Ishikawa (cell line): ENCODE results near the gene TRDN.

Source experiments
- CEBPB ChIP-seq: IDR thresholded peaks from 2 replicates; pipeline ENCODE4 v1.6.1; 2012
- CREB1 ChIP-seq: IDR thresholded peaks from 2 replicates; pipeline ENCODE4 v1.6.1; 2012; ENCODE audit warnings: low read depth
- EGR1 ChIP-seq: IDR thresholded peaks from 2 replicates; pipeline ENCODE4 v1.6.1; 2012
- EP300 ChIP-seq: IDR thresholded peaks from 2 replicates; pipeline ENCODE4 v1.6.1; 2012; ENCODE audit warnings: borderline replicate concordance
- FOXM1 ChIP-seq: IDR thresholded peaks from 2 replicates; pipeline ENCODE4 v1.6.1; 2012; ENCODE audit warnings: low read depth, borderline replicate concordance
- MAX ChIP-seq: IDR thresholded peaks from 2 replicates; pipeline ENCODE4 v1.6.1; 2012
- NFIC ChIP-seq: IDR thresholded peaks from 2 replicates; pipeline ENCODE4 v1.6.1; 2012
- RAD21 ChIP-seq: IDR thresholded peaks from 2 replicates; pipeline ENCODE4 v1.6.1; 2012; ENCODE audit warnings: low read depth
- REST ChIP-seq: IDR thresholded peaks from 2 replicates; pipeline ENCODE4 v1.6.1; 2012; ENCODE audit warnings: low read depth, mild to moderate bottlenecking
- TAF1 ChIP-seq: IDR thresholded peaks from 2 replicates; pipeline ENCODE4 v1.6.1; 2012; ENCODE audit warnings: low read depth, mild to moderate bottlenecking
- TCF12 ChIP-seq: IDR thresholded peaks from 2 replicates; pipeline ENCODE4 v1.6.1; 2012; ENCODE audit warnings: low read depth
- TEAD4 ChIP-seq: IDR thresholded peaks from 2 replicates; pipeline ENCODE4 v1.6.1; 2012
- USF1 ChIP-seq: IDR thresholded peaks from 2 replicates; pipeline ENCODE4 v1.6.1; 2012
- YY1 ChIP-seq: IDR thresholded peaks from 2 replicates; pipeline ENCODE4 v1.6.1; 2012; ENCODE audit warnings: low read depth
- ZBTB7A ChIP-seq: IDR thresholded peaks from 2 replicates; pipeline ENCODE4 v1.6.1; 2012; ENCODE audit warnings: low read depth

The TRDN gene

GRCh38 chr6:123588546-123588895, 48.2 kb downstream of the TRDN start:
- TF ChIP-seq CEBPB: no peak
- no peak for TF ChIP-seq TEAD4
- no peak for TF ChIP-seq FOXM1
- TF ChIP-seq TAF1: no peak
- TF ChIP-seq EP300: no peak
- TF ChIP-seq ZBTB7A: no peak
- TF ChIP-seq YY1: no peak
- no peak for TF ChIP-seq EGR1
- no peak for TF ChIP-seq USF1
- TF ChIP-seq RAD21: no peak
- no peak for TF ChIP-seq MAX
- no peak for TF ChIP-seq NFIC
- no peak for TF ChIP-seq REST
- no peak for TF ChIP-seq CREB1
- TF ChIP-seq TCF12: no peak

- TF ChIP-seq CEBPB (no peak), EP300 (no peak), RAD21 (no peak), TAF1 (no peak), NFIC (no peak), USF1 (no peak), YY1 (no peak), REST (no peak), TEAD4 (no peak), EGR1 (no peak), FOXM1 (no peak), MAX (no peak)
These were observed 48.8 kb downstream of the TRDN start for GRCh38 chr6:123587838-123588545.

- no peak for TF ChIP-seq TEAD4
- no peak for TF ChIP-seq NFIC
- no peak for TF ChIP-seq CREB1
- no peak for TF ChIP-seq TCF12
- TF ChIP-seq RAD21: no peak
These were observed 56.4 kb downstream of the TRDN start for GRCh38 chr6:123580331-123580730.

- TF ChIP-seq NFIC: no peak
- TF ChIP-seq MAX: no peak
- TF ChIP-seq YY1: no peak
- no peak for TF ChIP-seq TCF12
- TF ChIP-seq FOXM1: no peak
- TF ChIP-seq REST: no peak
- TF ChIP-seq EGR1: no peak
- no peak for TF ChIP-seq RAD21
- TF ChIP-seq ZBTB7A: no peak
- no peak for TF ChIP-seq TEAD4
- TF ChIP-seq USF1: no peak
These were observed 61.6 kb downstream of the TRDN start for GRCh38 chr6:123575188-123575587.
